Smooth muscle cell (in vitro differentiated cells): ENCODE results near the gene GBP6. TPM values are rescaled to one million over a fixed set of nuclear protein-coding genes. Genes with fewer than 3 reads are reported as not detected.
"Not testable (repeated sequence)": the region's sequence is repeated elsewhere in the genome, so short reads cannot be mapped to it uniquely, and the experiment has no call there.

Experiments
- DNase-seq: peaks from one replicate; lab custom pipeline; 2025; ENCODE audit not compliant: unreplicated experiment; lab: John Stamatoyannopoulos, UW
- H2AFZ ChIP-seq: fragments of 200-600 bp; sonication (generic); 2 replicates; pipeline ENCODE4 v1.6.0; 2016; ENCODE audit warnings: antibody characterized with exemption, low read depth, mild to moderate bottlenecking
- H3F3A ChIP-seq: fragments of 200-600 bp; sonication (generic); 2 replicates; pipeline ENCODE4 v1.6.0; 2017; ENCODE audit warnings: antibody characterized with exemption, low read depth
- H3K27ac ChIP-seq: fragments of 200-600 bp; sonication (generic); 2 replicates; pipeline ENCODE4 v1.5.1; 2016; ENCODE audit warnings: low read depth, mild to moderate bottlenecking
- H3K27me3 ChIP-seq: fragments of 200-600 bp; sonication (generic); 2 replicates; pipeline ENCODE4 v1.6.1; 2016; ENCODE audit warnings: low read depth, mild to moderate bottlenecking
- H3K36me3 ChIP-seq: fragments of 200-600 bp; sonication (generic); 2 replicates; pipeline ENCODE4 v1.5.1; 2016; ENCODE audit warnings: low read depth
- H3K4me1 ChIP-seq: fragments of 200-600 bp; sonication (generic); 2 replicates; pipeline ENCODE4 v1.5.1; 2016; ENCODE audit warnings: low read depth
- H3K4me2 ChIP-seq: fragments of 200-600 bp; sonication (generic); 2 replicates; pipeline ENCODE4 v1.6.0; 2016; ENCODE audit warnings: mild to moderate bottlenecking
- H3K4me3 ChIP-seq: fragments of 200-600 bp; sonication (generic); 2 replicates; pipeline ENCODE4 v1.5.1; 2016; ENCODE audit warnings: mild to moderate bottlenecking
- H3K79me2 ChIP-seq: fragments of 200-600 bp; sonication (generic); 2 replicates; pipeline ENCODE4 v1.6.0; 2016; ENCODE audit warnings: low read depth, mild to moderate bottlenecking
- H3K9ac ChIP-seq: fragments of 200-600 bp; sonication (generic); 2 replicates; pipeline ENCODE4 v1.6.0; 2016; ENCODE audit warnings: low read depth
- H3K9me3 ChIP-seq: fragments of 200-600 bp; sonication (generic); replicated peaks from 2 replicates; pipeline ENCODE4 v1.5.1; 2016; ENCODE audit warnings: low read depth
- H4K20me1 ChIP-seq: fragments of 200-600 bp; sonication (generic); 2 replicates; pipeline ENCODE4 v1.6.0; 2016; ENCODE audit warnings: low read depth
- CTCF ChIP-seq: fragments of 200-600 bp; sonication (generic); IDR thresholded peaks from 2 replicates; pipeline ENCODE4 v1.5.1; 2017; ENCODE audit warnings: borderline replicate concordance, mild to moderate bottlenecking, antibody characterized with exemption; ENCODE audit not compliant: insufficient read depth, poor library complexity, severe bottlenecking
- WGBS: methylation state at CpG from one replicate; pipeline ENCODE4 v1.1.7; 2016; ENCODE audit warnings: low lambda C conversion rate; 5-methylcytosine and 5-hydroxymethylcytosine counted together
- polyA plus RNA-seq: library from polyadenylated mRNA; unstranded; fragments of >200 nt; fragmentation: Nextera tagmentation; extraction: Ambion mirVana; gene quantifications from 2 replicates; pipeline ENCODE4 v1.2.1, GENCODE V29; 2016
- total RNA-seq: library from RNA; depleted of rRNA; stranded (reverse); fragments of >200 nt; gene quantifications from 2 replicates; pipeline ENCODE4 v1.2.3, GENCODE V29; 2014

GBP6 gene
- total and polyA plus RNA-seq, 2 experiments from 2014 or later = not detected

- Histone ChIP-seq H3K4me2 (no peak overlapping the region), H3K79me2 (no peaks in the 10 kb centered on the region), H3K9me3 (no peaks in the 10 kb centered on the region), H3K4me3 (no peak overlapping the region), H3F3A (no peaks in the 10 kb centered on the region), H3K9ac (no peak overlapping the region), H4K20me1 (no peaks in the 10 kb centered on the region), H3K36me3 (no peaks in the 10 kb centered on the region), H3K27ac (no peak overlapping the region), H2AFZ (no peak overlapping the region), H3K4me1 (no peaks in the 10 kb centered on the region), H3K27me3 (no peaks in the 10 kb centered on the region)
- no peak for TF ChIP-seq CTCF
- WGBS = 78% methylated on average over 9 of the region's 9 CpGs
- no peak for DNase-seq
Measured at GRCh38 chr1:89364954-89365550, 1.2 kb downstream of the GBP6 start.

GRCh38 chr1:89367221-89367620, 3.4 kb downstream of the GBP6 start:
- Histone ChIP-seq H3K36me3 (no peaks in the 10 kb centered on the region), H3K27ac (no peak overlapping the region), H2AFZ (no peak overlapping the region), H4K20me1 (no peaks in the 10 kb centered on the region), H3K9me3 (no peaks in the 10 kb centered on the region), H3K9ac (no peak overlapping the region), H3K4me3 (no peak overlapping the region), H3K4me2 (no peak overlapping the region), H3K4me1 (no peaks in the 10 kb centered on the region), H3K79me2 (no peaks in the 10 kb centered on the region), H3F3A (no peaks in the 10 kb centered on the region), H3K27me3 (no peaks in the 10 kb centered on the region)
- no peak for TF ChIP-seq CTCF
- no peak for DNase-seq
- 59% methylated on average over 1 of the region's 1 CpG for WGBS

- H3K27me3 ChIP-seq = no peaks in the 10 kb centered on the region
- no peaks in the 10 kb centered on the region for H3K79me2 ChIP-seq
- 92% methylated on average over 8 of the region's 8 CpGs for WGBS
- H3K4me3 ChIP-seq = no peak overlapping the region
- H3K4me2 ChIP-seq = no peak overlapping the region
- no peak overlapping the region for H2AFZ ChIP-seq
- no peaks in the 10 kb centered on the region for H3F3A ChIP-seq
- H4K20me1 ChIP-seq = no peaks in the 10 kb centered on the region
- H3K36me3 ChIP-seq = no peaks in the 10 kb centered on the region
- no peak for DNase-seq
- no peak overlapping the region for H3K27ac ChIP-seq
- H3K9me3 ChIP-seq = no peaks in the 10 kb centered on the region
- H3K9ac ChIP-seq = no peak overlapping the region
- TF ChIP-seq CTCF = no peak
- no peaks in the 10 kb centered on the region for H3K4me1 ChIP-seq
Measured at GRCh38 chr1:89369331-89369730, 5.5 kb downstream of the GBP6 start.

GRCh38 chr1:89373810-89374209, 10.0 kb downstream of the GBP6 start:
- H3K27me3 ChIP-seq, H3K36me3 ChIP-seq, H3K9me3 ChIP-seq, H3K4me2 ChIP-seq, H4K20me1 ChIP-seq, H3K4me3 ChIP-seq, H3K4me1 ChIP-seq, H2AFZ ChIP-seq, H3K79me2 ChIP-seq, H3K9ac ChIP-seq, DNase-seq, H3F3A ChIP-seq, H3K27ac ChIP-seq: not testable (repeated sequence)
- WGBS = 91% methylated on average over 4 of the region's 4 CpGs
